B cell (primary cell): ENCODE data around the gene PABPC4L. TPM values are rescaled to one million over a fixed set of nuclear protein-coding genes. Genes with fewer than 3 reads are reported as not detected.

Experiments used
- ATAC-seq: fragments of 200-7000 bp; cut with Tn5 transposase; one replicate; pipeline ENCODE4 v1.10.0; 2021; ENCODE audit warnings: low read depth, mild to moderate bottlenecking, moderate number of reproducible peaks, moderate library complexity
- CTCF ChIA-PET: fragments of 350-600 bp; sonication (Branson Sonifier 250); formaldehyde crosslinking; loops from one replicate; lab custom pipeline; 2021; ENCODE audit warnings: antibody characterized with exemption, inconsistent platforms; lab: Charles Lee
- POLR2A ChIA-PET: fragments of 350-600 bp; sonication (Branson Sonifier 250); formaldehyde crosslinking; loops from one replicate; lab custom pipeline; 2021; ENCODE audit warnings: antibody characterized with exemption; lab: Charles Lee
- DNase-seq: peaks from one replicate; pipeline ENCODE4 v3.0.0; 2013
- H2AFZ ChIP-seq: 2 replicates; pipeline ENCODE4 v1.6.1; 2012; ENCODE audit warnings: mild to moderate bottlenecking, low read depth, low read length; ENCODE audit not compliant: insufficient read depth, poor library complexity, severe bottlenecking
- H3K27ac ChIP-seq, 2 donors: 1 replicate in 1 of 2; 2 replicates in 1 of 2; pipeline ENCODE4 v1.5.1; 2012 to 2013; ENCODE audit warnings: low read length in 2 of 2, mild to moderate bottlenecking in 2 of 2, moderate library complexity in 1 of 2
- H3K27me3 ChIP-seq, 4 experiments: fragments of 200-600 bp in 1 of 4; sonication (generic) in 1 of 4; replicated peaks in 1 of 4; 1 replicate in 2 of 4; 2 replicates in 2 of 4; pipeline versions ENCODE4 v1.6.1 to v1.7.0; 2013 to 2016; ENCODE audit warnings: low read length in 3 of 4, mild to moderate bottlenecking in 2 of 4, mixed read lengths in 1 of 4, moderate library complexity in 1 of 4; ENCODE audit not compliant: insufficient read depth in 4 of 4, control insufficient read depth in 3 of 4; ENCODE audit errors: control extremely low read depth in 1 of 4
- H3K36me3 ChIP-seq, 2 experiments: replicated peaks in 1 of 2; 1 replicate in 1 of 2; 2 replicates in 1 of 2; pipeline versions ENCODE4 v1.6.1 to v1.7.1; 2013; ENCODE audit warnings: low read length in 1 of 2; ENCODE audit not compliant: insufficient read depth in 2 of 2, control insufficient read depth in 1 of 2; ENCODE audit errors: control extremely low read depth in 1 of 2, extremely low read depth in 1 of 2
- H3K4me1 ChIP-seq, 2 donors: fragments of 200-600 bp in 1 of 2; sonication (generic) in 1 of 2; 1 replicate in 1 of 2; 2 replicates in 1 of 2; pipeline versions ENCODE4 v1.5.1 to v1.6.1; 2013 to 2017; ENCODE audit warnings: low read length in 2 of 2; ENCODE audit not compliant: control insufficient read depth in 2 of 2, insufficient read depth in 2 of 2
- H3K4me2 ChIP-seq: replicated peaks from 2 replicates; pipeline ENCODE3; 2012; ENCODE audit warnings: mild to moderate bottlenecking, low read depth, low read length; ENCODE audit not compliant: poor library complexity, severe bottlenecking
- H3K4me3 ChIP-seq, 5 experiments: fragments of 200-600 bp in 1 of 5; sonication (generic) in 1 of 5; 1 replicate in 3 of 5; 2 replicates in 2 of 5; pipeline versions ENCODE4 v1.5.1 to v1.7.0; 2011 to 2016; ENCODE audit warnings: low read length in 4 of 5, mild to moderate bottlenecking in 4 of 5, low read depth in 2 of 5, control low read depth in 1 of 5, moderate library complexity in 1 of 5; ENCODE audit not compliant: insufficient read depth in 1 of 5; ENCODE audit errors: control extremely low read depth in 1 of 5, extremely low read depth in 1 of 5
- H3K79me2 ChIP-seq: fragments of 200-600 bp; sonication (generic); one replicate; pipeline ENCODE4 v1.6.0; 2016; ENCODE audit warnings: low read length; ENCODE audit not compliant: control insufficient read depth, insufficient read depth
- H3K9ac ChIP-seq: fragments of 200-600 bp; sonication (generic); 2 replicates; pipeline ENCODE4 v1.6.1; 2017; ENCODE audit warnings: mild to moderate bottlenecking, low read length, moderate library complexity
- H3K9me3 ChIP-seq, 3 donors: one replicate each; pipeline versions ENCODE4 v1.6.1 to v1.7.1; 2013; ENCODE audit warnings: low read length in 2 of 3; ENCODE audit not compliant: control insufficient read depth in 2 of 3, insufficient read depth in 1 of 3; ENCODE audit errors: control extremely low read depth in 1 of 3
- H4K20me1 ChIP-seq: 2 replicates; pipeline ENCODE4 v1.6.0; 2012; ENCODE audit warnings: mild to moderate bottlenecking, low read length; ENCODE audit not compliant: insufficient read depth, control insufficient read depth, poor library complexity, severe bottlenecking
- H3K27ac Mint-ChIP-seq: one replicate; pipeline ENCODE4 v1.8.0; 2021; ENCODE audit warnings: mixed read lengths
- H3K27me3 Mint-ChIP-seq: one replicate; pipeline ENCODE4 v1.8.0; 2021; ENCODE audit warnings: mixed read lengths
- H3K4me1 Mint-ChIP-seq: one replicate; pipeline ENCODE4 v1.8.0; 2021; ENCODE audit warnings: mixed read lengths
- H3K4me3 Mint-ChIP-seq: one replicate; pipeline ENCODE4 v1.8.0; 2021; ENCODE audit warnings: mixed read lengths
- H3K9me3 Mint-ChIP-seq: one replicate; pipeline ENCODE4 v1.8.0; 2022; ENCODE audit warnings: mixed read lengths; ENCODE audit not compliant: insufficient read depth
- EZH2 ChIP-seq: IDR thresholded peaks from 2 replicates; pipeline ENCODE4 v1.6.1; 2012; ENCODE audit warnings: borderline replicate concordance, low read depth, mild to moderate bottlenecking, moderate library complexity, low read length; ENCODE audit not compliant: insufficient read depth, poor library complexity, severe bottlenecking
- WGBS: methylation state at CpG from one replicate; pipeline ENCODE4 v1.1.5; 2013; ENCODE audit warnings: missing lambda C conversion rate; ENCODE audit not compliant: insufficient coverage; 5-methylcytosine and 5-hydroxymethylcytosine counted together
- intact Hi-C: fragments of 100-400 bp; cut with micrococcal nuclease; formaldehyde crosslinking; loops from one replicate; pipeline ENCODE4 v1.10.0; 2022
- polyA plus RNA-seq: library from polyadenylated mRNA; depleted of rRNA; stranded (reverse); fragments of >200 nt; gene quantifications from 2 replicates; pipeline ENCODE4 v1.2.3, GENCODE V29; 2012
- total RNA-seq, 2 donors: library from RNA; stranded (reverse); fragments of 120-200 nt in 1 of 2; gene quantifications; 1 replicate in 1 of 2; 2 replicates in 1 of 2; pipeline versions ENCODE4 v1.2.3 to v1.2.4, GENCODE V29; 2013 to 2022
- TF ChIP-seq, protein P1 (sequence below): fragments of 200-600 bp; IDR thresholded peaks from one replicate; pipeline ENCODE4 v1.8.0; 2022; ENCODE audit warnings: antibody characterized with exemption, mild to moderate bottlenecking

Gene PABPC4L
- total and polyA plus RNA-seq, 2 donors (not counting 1 experiment from before 2014, with no cell fraction given) = not detected

DNA sequence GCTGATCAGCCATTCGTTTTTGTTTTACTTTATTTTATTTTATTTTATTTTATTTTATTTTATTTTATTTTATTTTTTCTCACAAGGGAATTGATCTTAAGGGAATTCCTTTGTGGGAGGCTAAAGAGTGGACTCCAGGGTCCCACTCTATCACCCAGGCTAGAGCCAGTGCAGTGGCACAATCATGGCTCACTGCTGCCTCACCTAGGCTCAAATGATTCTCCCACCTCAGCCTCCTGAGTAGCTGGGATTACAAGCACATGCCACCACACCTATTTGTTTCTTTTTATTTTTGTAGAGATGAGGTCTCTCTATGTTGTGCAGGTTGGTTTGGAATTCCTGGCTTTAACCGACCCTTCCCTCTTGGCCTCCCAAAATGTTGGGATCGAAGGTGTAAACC, 17.5 kb upstream of the PABPC4L start:
- TF ChIP-seq, protein P1, sequence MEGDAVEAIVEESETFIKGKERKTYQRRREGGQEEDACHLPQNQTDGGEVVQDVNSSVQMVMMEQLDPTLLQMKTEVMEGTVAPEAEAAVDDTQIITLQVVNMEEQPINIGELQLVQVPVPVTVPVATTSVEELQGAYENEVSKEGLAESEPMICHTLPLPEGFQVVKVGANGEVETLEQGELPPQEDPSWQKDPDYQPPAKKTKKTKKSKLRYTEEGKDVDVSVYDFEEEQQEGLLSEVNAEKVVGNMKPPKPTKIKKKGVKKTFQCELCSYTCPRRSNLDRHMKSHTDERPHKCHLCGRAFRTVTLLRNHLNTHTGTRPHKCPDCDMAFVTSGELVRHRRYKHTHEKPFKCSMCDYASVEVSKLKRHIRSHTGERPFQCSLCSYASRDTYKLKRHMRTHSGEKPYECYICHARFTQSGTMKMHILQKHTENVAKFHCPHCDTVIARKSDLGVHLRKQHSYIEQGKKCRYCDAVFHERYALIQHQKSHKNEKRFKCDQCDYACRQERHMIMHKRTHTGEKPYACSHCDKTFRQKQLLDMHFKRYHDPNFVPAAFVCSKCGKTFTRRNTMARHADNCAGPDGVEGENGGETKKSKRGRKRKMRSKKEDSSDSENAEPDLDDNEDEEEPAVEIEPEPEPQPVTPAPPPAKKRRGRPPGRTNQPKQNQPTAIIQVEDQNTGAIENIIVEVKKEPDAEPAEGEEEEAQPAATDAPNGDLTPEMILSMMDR = no peak
- TF ChIP-seq EZH2 = no peak
- no peaks in the 10 kb centered on the region for H3K27me3 Mint-ChIP-seq
- H3K9ac ChIP-seq = no peak overlapping the region
- H2AFZ ChIP-seq = no peak overlapping the region
- no peak overlapping the region for H3K27ac Mint-ChIP-seq
- no peaks in the 10 kb centered on the region for H3K79me2 ChIP-seq
- no peak overlapping the region for H3K4me3 ChIP-seq
- ChIA-PET CTCF (no interaction called here), POLR2A (no interaction called here)
- ATAC-seq = no peak
- H3K27me3 ChIP-seq = no peaks in the 10 kb centered on the region
- H3K4me1 ChIP-seq = no peaks in the 10 kb centered on the region
- H3K36me3 ChIP-seq = no peaks in the 10 kb centered on the region
- WGBS = no CpG with 5 or more reads among the region's 3 CpGs
- H3K9me3 Mint-ChIP-seq = peaks cover 3% of the 10 kb centered on the region
- no peak for DNase-seq
- H3K4me3 Mint-ChIP-seq = no peak overlapping the region
- no peaks in the 10 kb centered on the region for H3K9me3 ChIP-seq
- no peak overlapping the region for H3K4me2 ChIP-seq
- H3K4me1 Mint-ChIP-seq = no peaks in the 10 kb centered on the region
- H3K27ac ChIP-seq = no peak overlapping the region
- no peaks in the 10 kb centered on the region for H4K20me1 ChIP-seq
- intact Hi-C loops = no loop called here

DNA sequence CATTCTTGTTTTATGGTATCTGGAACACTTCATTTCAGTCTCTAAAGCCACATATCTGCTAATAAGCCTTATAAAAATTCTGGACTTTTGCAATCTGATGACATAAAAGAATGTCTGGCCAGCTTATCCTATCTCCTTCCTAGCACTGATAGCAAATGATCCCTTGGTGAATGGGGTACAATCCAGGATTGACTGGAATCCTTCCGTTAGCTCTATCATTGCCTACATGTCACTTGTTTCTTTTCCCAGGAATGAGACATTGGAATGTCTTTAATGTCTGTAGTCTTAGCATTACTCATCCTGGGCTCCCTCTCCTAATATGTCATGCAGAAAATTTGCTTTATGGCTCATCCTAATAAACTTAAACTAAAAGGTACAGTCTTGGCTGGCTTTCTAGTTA, 14.8 kb upstream of the PABPC4L start:
- H3K4me3 ChIP-seq = no peak overlapping the region
- H3K4me3 Mint-ChIP-seq = no peak overlapping the region
- H3K9me3 Mint-ChIP-seq = peaks cover 3% of the 10 kb centered on the region
- no peak overlapping the region for H3K27ac ChIP-seq
- no peak overlapping the region for H3K9ac ChIP-seq
- H3K27me3 Mint-ChIP-seq = no peaks in the 10 kb centered on the region
- no peaks in the 10 kb centered on the region for H4K20me1 ChIP-seq
- no CpG with 5 or more reads among the region's 1 CpG for WGBS
- no peaks in the 10 kb centered on the region for H3K36me3 ChIP-seq
- no peak overlapping the region for H3K27ac Mint-ChIP-seq
- POLR2A ChIA-PET = no interaction called here
- intact Hi-C loops = no loop called here
- no peak overlapping the region for H3K4me2 ChIP-seq
- CTCF ChIA-PET = no interaction called here
- ATAC-seq = no peak
- DNase-seq = no peak
- H2AFZ ChIP-seq = no peak overlapping the region
- no peaks in the 10 kb centered on the region for H3K27me3 ChIP-seq
- H3K4me1 Mint-ChIP-seq = no peaks in the 10 kb centered on the region
- no peak for TF ChIP-seq EZH2
- TF ChIP-seq, protein P1 = no peak
- H3K4me1 ChIP-seq = no peaks in the 10 kb centered on the region
- no peaks in the 10 kb centered on the region for H3K9me3 ChIP-seq
- H3K79me2 ChIP-seq = no peaks in the 10 kb centered on the region
